Central memory CD8-positive, alpha-beta T cell (primary cell): ENCODE data around the gene AHSG.
A peak's percentile ranks its signal among the peaks of the same experiment; 100 is the strongest.

ENCODE experiments used
- ATAC-seq: fragments of 150-1000 bp; cut with Tn5 transposase; replicated peaks from 2 replicates; pipeline ENCODE4 v1.10.0; 2022; ENCODE audit warnings: mild to moderate bottlenecking, moderate FRiP score, moderate number of reproducible peaks; ENCODE audit not compliant: poor library complexity, severe bottlenecking; ENCODE audit errors: extremely low read depth
- DNase-seq, 2 donors: peaks; one replicate each; pipeline ENCODE4 v3.0.0; 2021; ENCODE audit warnings: low spot score in 2 of 2
- H3K27ac Mint-ChIP-seq: one replicate; pipeline ENCODE4 v1.8.0; 2022; ENCODE audit warnings: low read depth, mild to moderate bottlenecking, moderate library complexity, mixed read lengths
- H3K27me3 Mint-ChIP-seq: one replicate; pipeline ENCODE4 v1.8.0; 2022; ENCODE audit warnings: mixed read lengths
- H3K36me3 Mint-ChIP-seq: one replicate; pipeline ENCODE4 v1.8.0; 2022; ENCODE audit warnings: mild to moderate bottlenecking, moderate library complexity, mixed read lengths; ENCODE audit not compliant: insufficient read depth
- H3K4me1 Mint-ChIP-seq: one replicate; pipeline ENCODE4 v1.8.0; 2022; ENCODE audit warnings: mixed read lengths
- H3K4me3 Mint-ChIP-seq: one replicate; pipeline ENCODE4 v1.8.0; 2022; ENCODE audit warnings: mild to moderate bottlenecking, moderate library complexity, mixed read lengths
- H3K9me3 Mint-ChIP-seq: one replicate; pipeline ENCODE4 v1.8.0; 2022; ENCODE audit warnings: mixed read lengths

The AHSG gene

GRCh38 chr3:186614266-186614596, 1.4 kb downstream of the AHSG start:
- no peak for ATAC-seq
- Mint-ChIP-seq H3K27me3 (peaks cover 60% of the 10 kb centered on the region), H3K36me3 (peaks cover 7% of the 10 kb centered on the region), H3K4me3 (no peak overlapping the region), H3K27ac (no peak overlapping the region), H3K9me3 (no peaks in the 10 kb centered on the region), H3K4me1 (peaks cover 14% of the 10 kb centered on the region)
- no peak for DNase-seq

- H3K4me1 Mint-ChIP-seq: peaks cover 14% of the 10 kb centered on the region
- peaks cover 7% of the 10 kb centered on the region for H3K36me3 Mint-ChIP-seq
- H3K27ac Mint-ChIP-seq: no peak overlapping the region
- peak; percentile 60 to 61 for DNase-seq
- no peak overlapping the region for H3K4me3 Mint-ChIP-seq
- no peaks in the 10 kb centered on the region for H3K9me3 Mint-ChIP-seq
- peak; percentile 37 for ATAC-seq
- H3K27me3 Mint-ChIP-seq: peaks cover 60% of the 10 kb centered on the region
Observed at GRCh38 chr3:186614597-186615483, 2.0 kb downstream of the AHSG start.

- Mint-ChIP-seq H3K36me3 (peaks cover 7% of the 10 kb centered on the region), H3K4me1 (peaks cover 14% of the 10 kb centered on the region), H3K9me3 (no peaks in the 10 kb centered on the region), H3K27ac (no peak overlapping the region), H3K27me3 (peaks cover 68% of the 10 kb centered on the region), H3K4me3 (no peak overlapping the region)
- no peak for ATAC-seq
- DNase-seq: no peak
Observed at GRCh38 chr3:186616299-186616617, 3.4 kb downstream of the AHSG start.

- Mint-ChIP-seq H3K27ac (no peak overlapping the region), H3K4me1 (peaks cover 14% of the 10 kb centered on the region), H3K27me3 (peaks cover 61% of the 10 kb centered on the region), H3K4me3 (peak overlapping the region; percentile 62), H3K9me3 (no peaks in the 10 kb centered on the region), H3K36me3 (peaks cover 7% of the 10 kb centered on the region)
- DNase-seq (peak; percentile 73 to 75), ATAC-seq (peak; percentile 98)
Observed at GRCh38 chr3:186617036-186617946, 4.4 kb downstream of the AHSG start.

GRCh38 chr3:186618318-186618938, 5.6 kb downstream of the AHSG start:
- peaks cover 14% of the 10 kb centered on the region for H3K4me1 Mint-ChIP-seq
- no peaks in the 10 kb centered on the region for H3K9me3 Mint-ChIP-seq
- H3K4me3 Mint-ChIP-seq: no peak overlapping the region
- H3K27me3 Mint-ChIP-seq: peaks cover 60% of the 10 kb centered on the region
- DNase-seq (no peak), ATAC-seq (no peak)
- no peak overlapping the region for H3K27ac Mint-ChIP-seq
- H3K36me3 Mint-ChIP-seq: peaks cover 7% of the 10 kb centered on the region

GRCh38 chr3:186619787-186620212, 6.9 kb downstream of the AHSG start:
- H3K4me3 Mint-ChIP-seq: no peak overlapping the region
- ATAC-seq: no peak
- DNase-seq: no peak
- no peak overlapping the region for H3K27ac Mint-ChIP-seq
- no peaks in the 10 kb centered on the region for H3K9me3 Mint-ChIP-seq
- H3K27me3 Mint-ChIP-seq: peaks cover 46% of the 10 kb centered on the region
- peaks cover 13% of the 10 kb centered on the region for H3K4me1 Mint-ChIP-seq
- H3K36me3 Mint-ChIP-seq: peaks cover 6% of the 10 kb centered on the region

GRCh38 chr3:186620213-186621092, 7.6 kb downstream of the AHSG start:
- H3K4me3 Mint-ChIP-seq: no peak overlapping the region
- no peak for DNase-seq

GRCh38 chr3:186621894-186622650, 9.2 kb downstream of the AHSG start:
- Mint-ChIP-seq H3K36me3 (peaks cover 2% of the 10 kb centered on the region), H3K4me3 (no peak overlapping the region), H3K27me3 (peaks cover 39% of the 10 kb centered on the region), H3K9me3 (no peaks in the 10 kb centered on the region), H3K4me1 (peaks cover 5% of the 10 kb centered on the region), H3K27ac (no peak overlapping the region)
- ATAC-seq (no peak), DNase-seq (no peak)

More at GRCh38 chr3:186620213-186621092, 7.6 kb downstream of the AHSG start:
- peaks cover 40% of the 10 kb centered on the region for H3K27me3 Mint-ChIP-seq
- H3K27ac Mint-ChIP-seq: no peak overlapping the region
- H3K9me3 Mint-ChIP-seq: no peaks in the 10 kb centered on the region
- ATAC-seq: no peak
- H3K4me1 Mint-ChIP-seq: peaks cover 9% of the 10 kb centered on the region
- H3K36me3 Mint-ChIP-seq: peaks cover 4% of the 10 kb centered on the region

GRCh38 chr3:186622651-186623310, 9.9 kb downstream of the AHSG start:
- H3K9me3 Mint-ChIP-seq: no peaks in the 10 kb centered on the region
- ATAC-seq: no peak

GRCh38 chr3:186624598-186624997, 11.7 kb downstream of the AHSG start:
- no peaks in the 10 kb centered on the region for H3K4me1 Mint-ChIP-seq
- DNase-seq (no peak), ATAC-seq (no peak)
- peaks cover 22% of the 10 kb centered on the region for H3K27me3 Mint-ChIP-seq
- no peak overlapping the region for H3K4me3 Mint-ChIP-seq
- H3K27ac Mint-ChIP-seq: no peak overlapping the region
- H3K36me3 Mint-ChIP-seq: no peaks in the 10 kb centered on the region
- H3K9me3 Mint-ChIP-seq: no peaks in the 10 kb centered on the region

More at GRCh38 chr3:186622651-186623310, 9.9 kb downstream of the AHSG start:
- DNase-seq: no peak
- Mint-ChIP-seq H3K27me3 (peaks cover 32% of the 10 kb centered on the region), H3K27ac (no peak overlapping the region), H3K36me3 (no peaks in the 10 kb centered on the region), H3K4me3 (no peak overlapping the region), H3K4me1 (no peaks in the 10 kb centered on the region)

- no peaks in the 10 kb centered on the region for H3K9me3 Mint-ChIP-seq
- peaks cover 28% of the 10 kb centered on the region for H3K27me3 Mint-ChIP-seq
- no peak overlapping the region for H3K27ac Mint-ChIP-seq
- no peak overlapping the region for H3K4me3 Mint-ChIP-seq
- ATAC-seq: no peak
- no peak for DNase-seq
- no peaks in the 10 kb centered on the region for H3K4me1 Mint-ChIP-seq
- no peaks in the 10 kb centered on the region for H3K36me3 Mint-ChIP-seq
Observed at GRCh38 chr3:186625600-186626042, 12.8 kb downstream of the AHSG start.
